HepG2 (cell line): ENCODE measurements around the gene S1PR2. TPM values are rescaled to one million over a fixed set of nuclear protein-coding genes. Genes with fewer than 3 reads are reported as not detected.

Experiments used
- ATAC-seq: fragments of 200-7000 bp; cut with Tn5 transposase; 3 replicates; pipeline ENCODE4 v1.9.1; 2020; ENCODE audit warnings: mild to moderate bottlenecking, moderate library complexity
- BruUV-seq: library from RNA; stranded (reverse); fragments of 400-500 nt; replicated peaks from 2 replicates; lab custom pipeline; 2021; lab: Mats Ljungman, UMichigan
- CTCF ChIA-PET: fragments of 300-600 bp; formaldehyde crosslinking; extraction: SDS; loops from one replicate; lab custom pipeline; 2021; ENCODE audit warnings: low total read pairs, inconsistent platforms, low intra/inter-chr PET ratio; lab: Yijun Ruan, JAX
- POLR2A ChIA-PET: fragments of 350-600 bp; sonication (Branson Sonifier 250); formaldehyde crosslinking; loops from one replicate; lab custom pipeline; 2020; ENCODE audit warnings: antibody characterized with exemption, inconsistent platforms; lab: Yijun Ruan, JAX
- DNase-seq: peaks from one replicate; pipeline ENCODE4 v3.0.0-alpha.2; 2015; ENCODE audit warnings: low spot score
- FAIRE-seq: peaks from 3 replicates; lab custom pipeline; 2011; peaks lifted over from hg19 to GRCh38; lab: Jason Lieb, UNC
- H2AFZ ChIP-seq: one replicate; pipeline ENCODE4 v1.6.1; 2011; ENCODE audit warnings: low read length, inconsistent platforms
- H3K27ac ChIP-seq: fragments of 300-600 bp; 3 replicates; pipeline ENCODE4 v1.8.0; 2011; ENCODE audit warnings: mixed run types, mild to moderate bottlenecking, mixed read lengths, low read length, inconsistent platforms; ENCODE audit not compliant: insufficient read depth; ENCODE audit errors: extremely low read length
- H3K27me3 ChIP-seq, 2 experiments: fragments of 200-600 bp in 1 of 2; 2 replicates in 1 of 2; 3 replicates in 1 of 2; pipeline versions ENCODE4 v1.6.0 to v1.8.0; 2011; ENCODE audit warnings: low read length in 2 of 2, mild to moderate bottlenecking in 2 of 2, moderate library complexity in 2 of 2, inconsistent platforms in 1 of 2; ENCODE audit not compliant: insufficient read depth in 2 of 2, control insufficient read depth in 1 of 2
- H3K36me3 ChIP-seq, 2 experiments: fragments of 200-600 bp in 1 of 2; replicated peaks in 1 of 2; 2 replicates in 1 of 2; 3 replicates in 1 of 2; pipeline versions ENCODE4 v1.5.1 to v1.8.0; 2011; ENCODE audit warnings: low read length in 2 of 2, inconsistent platforms in 1 of 2; ENCODE audit not compliant: insufficient read depth in 2 of 2, control insufficient read depth in 1 of 2
- H3K4me1 ChIP-seq: 2 replicates; pipeline ENCODE4 v1.5.1; 2012; ENCODE audit warnings: low read length, inconsistent platforms; ENCODE audit not compliant: insufficient read depth
- H3K4me2 ChIP-seq: 2 replicates; pipeline ENCODE4 v1.6.0; 2011; ENCODE audit warnings: low read depth, low read length, inconsistent platforms
- H3K4me3 ChIP-seq, 3 experiments: fragments of 200-600 bp in 1 of 3; sonication (generic), shearing (Covaris generic) in 1 of 3; replicated peaks in 1 of 3; 2 replicates each; pipeline ENCODE4 v1.5.1; 2011 to 2016; ENCODE audit warnings: low read length in 3 of 3, inconsistent platforms in 2 of 3, low read depth in 2 of 3, mild to moderate bottlenecking in 2 of 3, control low read depth in 1 of 3, mixed read lengths in 1 of 3; ENCODE audit not compliant: insufficient read depth in 1 of 3
- H3K79me2 ChIP-seq: one replicate; pipeline ENCODE4 v1.6.1; 2011; ENCODE audit warnings: low read length, inconsistent platforms; ENCODE audit not compliant: insufficient read depth
- H3K9ac ChIP-seq: 2 replicates; pipeline ENCODE4 v1.6.0; 2011; ENCODE audit warnings: mild to moderate bottlenecking, low read depth, low read length, inconsistent platforms; ENCODE audit not compliant: insufficient read depth
- H3K9me3 ChIP-seq: 2 replicates; pipeline ENCODE4 v1.5.1; 2012; ENCODE audit warnings: mild to moderate bottlenecking, low read length
- H4K20me1 ChIP-seq: 2 replicates; pipeline ENCODE4 v1.6.0; 2011; ENCODE audit warnings: inconsistent platforms, mild to moderate bottlenecking, low read length, moderate library complexity; ENCODE audit not compliant: insufficient read depth
- AGO2 ChIP-seq: fragments of 200-400 bp; formaldehyde crosslinking; optimal IDR thresholded peaks from 2 replicates; pipeline ENCODE3; 2017; ENCODE audit warnings: mild to moderate bottlenecking, low read depth, low read length, moderate library complexity
- ATF1 ChIP-seq: IDR thresholded peaks from 2 replicates; pipeline ENCODE4 v1.6.1; 2016; ENCODE audit warnings: mild to moderate bottlenecking, control low read depth
- KLF15 ChIP-seq: sonication (generic); formaldehyde crosslinking; IDR thresholded peaks from 2 replicates; pipeline ENCODE4 v1.8.1; 2023; ENCODE audit warnings: borderline replicate concordance, mild to moderate bottlenecking, inconsistent platforms, missing genetic modification reagents, mixed read lengths
- MAZ ChIP-seq, 2 experiments: sonication (generic) in 1 of 2; formaldehyde crosslinking in 1 of 2; IDR thresholded peaks; 2 replicates each; pipeline versions ENCODE4 v1.5.0 to v1.6.1; 2012 to 2020; ENCODE audit warnings: low read depth in 2 of 2, mild to moderate bottlenecking in 2 of 2, borderline replicate concordance in 1 of 2, improper control_type of control experiment in 1 of 2, low read length in 1 of 2, missing genetic modification reagents in 1 of 2, moderate library complexity in 1 of 2
- MYPOP ChIP-seq: sonication (generic); formaldehyde crosslinking; IDR thresholded peaks from 2 replicates; pipeline ENCODE4 v1.8.1; 2023; ENCODE audit warnings: mild to moderate bottlenecking, moderate library complexity, missing genetic modification reagents
- TRIM24 ChIP-seq: sonication (generic); formaldehyde crosslinking; IDR thresholded peaks from 2 replicates; pipeline ENCODE4 v1.8.0; 2022; ENCODE audit warnings: mild to moderate bottlenecking, missing genetic modification reagents
- ZNF160 ChIP-seq: sonication (generic); formaldehyde crosslinking; IDR thresholded peaks from 2 replicates; pipeline ENCODE4 v1.8.0; 2022; ENCODE audit warnings: mild to moderate bottlenecking, inconsistent platforms, missing genetic modification reagents
- ZNF512B ChIP-seq: sonication (generic); formaldehyde crosslinking; IDR thresholded peaks from 2 replicates; pipeline ENCODE4 v1.5.1; 2020; ENCODE audit warnings: missing genetic modification reagents, mild to moderate bottlenecking, borderline replicate concordance
- ZNF776 ChIP-seq: sonication (generic); formaldehyde crosslinking; IDR thresholded peaks from 2 replicates; pipeline ENCODE4 v1.4.0; 2020; ENCODE audit warnings: mild to moderate bottlenecking, missing genetic modification reagents
- whole genome bisulfite sequencing: methylation state at CpG from one replicate; pipeline ENCODE4 v1.1.6; 2017; ENCODE audit warnings: low lambda C conversion rate; 5-methylcytosine and 5-hydroxymethylcytosine counted together
- in situ Hi-C: cut with HindIII; loops from 2 replicates; pipeline ENCODE4 v1.10.0; 2017; ENCODE audit warnings: low pct_unique_long_range_greater_than_20kb; ENCODE audit not compliant: extremely low pct_ligation_motif_present
- intact Hi-C: fragments of 100-400 bp; cut with micrococcal nuclease; formaldehyde crosslinking; loops from one replicate; pipeline ENCODE4 v1.10.0; 2022; ENCODE audit not compliant: unreplicated experiment
- polyA plus RNA-seq, 8 experiments: library from polyadenylated mRNA; depleted of rRNA in 3 of 8; stranded (reverse) in 7 of 8; unstranded in 1 of 8; fragments of >200 nt; fragmentation: Illumina TruSeq in 4 of 8; extraction: Trizol in 4 of 8; gene quantifications; 2 replicates each; pipeline versions ENCODE4 v1.2.1 to v1.2.3, GENCODE V29; 2011 to 2016; ENCODE audit warnings: low read depth in 4 of 8, missing spikeins in 1 of 8, mixed read lengths in 1 of 8; ENCODE audit not compliant: insufficient read depth in 1 of 8
- total RNA-seq, 5 experiments: library from RNA; depleted of rRNA; stranded (reverse); fragments of >200 nt; fragmentation: Illumina TruSeq; extraction: Trizol; gene quantifications; 2 replicates each; pipeline ENCODE4 v1.2.3, GENCODE V29; 2016; ENCODE audit warnings: low read depth in 1 of 5
- TF ChIP-seq, protein P1 (sequence below): sonication (generic); formaldehyde crosslinking; IDR thresholded peaks from 2 replicates; pipeline ENCODE4 v1.8.0; 2022; ENCODE audit warnings: mild to moderate bottlenecking, missing genetic modification reagents, moderate library complexity
- TF ChIP-seq, protein P2 (sequence below): sonication (generic); formaldehyde crosslinking; IDR thresholded peaks from 2 replicates; pipeline ENCODE4 v1.9.0; 2021; ENCODE audit warnings: missing genetic modification reagents, mild to moderate bottlenecking, borderline replicate concordance

S1PR2 gene
- total and polyA plus RNA-seq, 2 of the 13 experiments (the other 11 are each of a cell fraction or from before 2014, with no cell fraction given) = 0.91 to 1.3 TPM

- WGBS = 99% methylated on average over 15 of the region's 18 CpGs
- H3K9me3 ChIP-seq = no peaks in the 10 kb centered on the region
- ChIA-PET POLR2A (interaction anchor here (5.4 kb wide), 1 partner anchor 14 kb away, joined by 71 read pairs; the partner anchor contains the start of gene ICAM1), CTCF (no interaction called here)
- no peak overlapping the region for H2AFZ ChIP-seq
- BruUV-seq = no TSS peak
- H3K79me2 ChIP-seq = peaks cover 11% of the 10 kb centered on the region
- peaks cover 12 to 40% of the 10 kb centered on the region in 2 experiments for H3K36me3 ChIP-seq
- H3K27me3 ChIP-seq = no peaks in the 10 kb centered on the region; a peak in 1 of 5 replicates
- H3K4me2 ChIP-seq = no peak overlapping the region
- DNase-seq = no peak
- in situ Hi-C loops = no loop called here
- TF ChIP-seq TRIM24 (CRISPR knock-in tag) = no peak
- peak; percentile 41 for TF ChIP-seq AGO2
- no peak for TF ChIP-seq MAZ (IDR thresholded peaks at IDR 0.05; ENCODE audit: borderline replicate concordance, low read depth, low read length)
- no peak for TF ChIP-seq MAZ (CRISPR knock-in tag; IDR thresholded peaks at IDR 0.05; ENCODE audit: low read depth)
- no peak overlapping the region for H3K4me3 ChIP-seq
- FAIRE-seq = no peak
- no peak overlapping the region for H3K9ac ChIP-seq
- ATAC-seq = no peak
- no peak overlapping the region for H3K27ac ChIP-seq
- intact Hi-C loops = no loop called here
- H3K4me1 ChIP-seq = peaks cover 65% of the 10 kb centered on the region
- no peaks in the 10 kb centered on the region for H4K20me1 ChIP-seq
Measured at GRCh38 chr19:10256551-10256950, 25.4 kb upstream of the S1PR2 start.

- 76% methylated on average over 2 of the region's 2 CpGs for WGBS
- BruUV-seq = no TSS peak
- Histone ChIP-seq H3K36me3 (peaks cover 12 to 40% of the 10 kb centered on the region in 2 experiments), H3K4me2 (no peak overlapping the region), H3K27ac (no peak overlapping the region), H3K27me3 (no peaks in the 10 kb centered on the region; a peak in 1 of 5 replicates), H3K79me2 (peaks cover 11% of the 10 kb centered on the region), H4K20me1 (no peaks in the 10 kb centered on the region), H2AFZ (no peak overlapping the region), H3K4me1 (peaks cover 60% of the 10 kb centered on the region), H3K9me3 (no peaks in the 10 kb centered on the region), H3K4me3 (no peak overlapping the region), H3K9ac (no peak overlapping the region)
- ATAC-seq (no peak), FAIRE-seq (no peak), DNase-seq (no peak)
- intact Hi-C loops = no loop called here
- in situ Hi-C loops = no loop called here
- ChIA-PET CTCF (no interaction called here), POLR2A (no interaction called here)
- TF ChIP-seq ZNF776 (CRISPR knock-in tag) = no peak
- TF ChIP-seq, protein P1, sequence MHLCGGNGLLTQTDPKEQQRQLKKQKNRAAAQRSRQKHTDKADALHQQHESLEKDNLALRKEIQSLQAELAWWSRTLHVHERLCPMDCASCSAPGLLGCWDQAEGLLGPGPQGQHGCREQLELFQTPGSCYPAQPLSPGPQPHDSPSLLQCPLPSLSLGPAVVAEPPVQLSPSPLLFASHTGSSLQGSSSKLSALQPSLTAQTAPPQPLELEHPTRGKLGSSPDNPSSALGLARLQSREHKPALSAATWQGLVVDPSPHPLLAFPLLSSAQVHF (CRISPR knock-in tag) = no peak
- TF ChIP-seq KLF15 (CRISPR knock-in tag) = no peak
- no peak for TF ChIP-seq ATF1 (CRISPR knock-in tag)
- TF ChIP-seq ZNF512B (CRISPR knock-in tag) = no peak
- TF ChIP-seq MYPOP (CRISPR knock-in tag) = no peak
- TF ChIP-seq ZNF160 (CRISPR knock-in tag) = no peak
- TF ChIP-seq, protein P2, sequence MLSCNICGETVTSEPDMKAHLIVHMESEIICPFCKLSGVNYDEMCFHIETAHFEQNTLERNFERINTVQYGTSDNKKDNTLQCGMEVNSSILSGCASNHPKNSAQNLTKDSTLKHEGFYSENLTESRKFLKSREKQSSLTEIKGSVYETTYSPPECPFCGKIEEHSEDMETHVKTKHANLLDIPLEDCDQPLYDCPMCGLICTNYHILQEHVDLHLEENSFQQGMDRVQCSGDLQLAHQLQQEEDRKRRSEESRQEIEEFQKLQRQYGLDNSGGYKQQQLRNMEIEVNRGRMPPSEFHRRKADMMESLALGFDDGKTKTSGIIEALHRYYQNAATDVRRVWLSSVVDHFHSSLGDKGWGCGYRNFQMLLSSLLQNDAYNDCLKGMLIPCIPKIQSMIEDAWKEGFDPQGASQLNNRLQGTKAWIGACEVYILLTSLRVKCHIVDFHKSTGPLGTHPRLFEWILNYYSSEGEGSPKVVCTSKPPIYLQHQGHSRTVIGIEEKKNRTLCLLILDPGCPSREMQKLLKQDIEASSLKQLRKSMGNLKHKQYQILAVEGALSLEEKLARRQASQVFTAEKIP (CRISPR knock-in tag) = no peak
Measured at GRCh38 chr19:10255358-10255757, 24.2 kb upstream of the S1PR2 start.
